Activated CD4-positive, alpha-beta T cell treated with anti-CD3 and anti-CD28 coated beads for 1 hour (primary cell): Measurements from ENCODE around the gene VSX2.
A peak's percentile ranks its signal among the peaks of the same experiment; 100 is the strongest.

Experiments used
- DNase-seq: peaks from one replicate; pipeline ENCODE4 v3.0.0-alpha.2; 2020

The VSX2 gene

DNA sequence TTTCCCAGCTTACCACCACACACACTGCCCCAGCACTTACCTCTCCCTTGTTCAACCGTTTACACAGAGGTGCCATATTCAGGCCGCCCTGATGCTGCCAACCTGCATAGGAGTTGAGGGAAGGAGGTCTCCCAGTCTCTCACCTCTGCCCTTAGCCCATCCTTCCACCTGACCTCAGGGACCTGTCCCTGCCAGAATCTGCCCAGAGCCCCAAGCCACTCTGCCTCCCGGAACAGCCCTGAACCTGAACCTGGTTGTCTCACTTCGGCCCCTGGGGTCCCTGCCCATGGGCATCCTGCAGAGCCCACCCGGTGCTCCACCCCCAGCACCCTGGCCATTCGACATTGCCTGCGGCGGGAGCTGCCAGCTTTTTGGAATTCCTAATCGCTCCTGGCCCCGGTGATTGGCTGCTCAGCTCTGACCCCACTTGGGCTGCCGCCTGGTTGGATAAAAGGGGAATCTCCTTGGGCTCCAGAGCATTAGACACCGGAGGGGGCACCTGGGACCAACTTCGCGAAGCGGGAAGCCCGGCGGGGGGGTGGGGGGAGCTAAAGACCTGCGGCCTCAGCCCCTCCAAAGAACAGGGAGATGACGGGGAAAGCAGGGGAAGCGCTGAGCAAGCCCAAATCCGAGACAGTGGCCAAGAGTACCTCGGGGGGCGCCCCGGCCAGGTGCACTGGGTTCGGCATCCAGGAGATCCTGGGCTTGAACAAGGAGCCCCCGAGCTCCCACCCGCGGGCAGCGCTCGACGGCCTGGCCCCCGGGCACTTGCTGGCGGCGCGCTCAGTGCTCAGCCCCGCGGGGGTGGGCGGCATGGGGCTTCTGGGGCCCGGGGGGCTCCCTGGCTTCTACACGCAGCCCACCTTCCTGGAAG lies at the start of gene VSX2:
VSX2 (plus strand) TSS at position 476 of the 874 bp plus-strand sequence; CDS start at position 589, 113 bp downstream.
- DNase-seq = no peak

DNA sequence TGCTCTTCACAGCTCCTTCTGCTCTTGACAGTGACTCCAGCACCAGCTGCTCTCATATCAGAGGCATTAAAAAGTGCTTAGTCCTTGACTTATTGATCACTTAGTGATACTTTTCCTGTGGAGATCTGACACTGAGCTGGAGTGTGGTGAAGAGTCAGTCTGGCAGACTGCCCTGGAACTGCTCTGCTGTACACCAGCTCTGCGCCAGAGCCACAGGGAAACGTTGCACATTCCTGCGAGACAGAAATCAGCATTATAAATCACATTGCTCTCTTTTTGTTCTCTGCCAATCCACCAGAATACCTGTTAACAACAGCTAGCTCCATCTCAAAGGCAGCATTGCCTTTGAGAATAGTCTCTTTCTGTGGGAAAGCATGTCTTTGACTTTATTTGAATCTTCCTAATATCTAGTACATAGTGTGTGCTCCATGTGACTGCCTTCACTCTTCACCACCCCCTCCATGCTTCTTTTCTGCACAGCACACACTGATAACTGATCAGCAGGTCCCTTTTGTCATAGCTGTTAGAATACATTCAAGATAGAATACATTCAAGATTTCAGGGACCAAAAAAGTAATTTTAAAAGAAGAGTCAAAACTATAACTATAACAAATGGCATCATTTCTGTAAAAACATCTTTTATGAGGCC lies 48.2 kb upstream of the VSX2 start:
- DNase-seq = no peak

DNA sequence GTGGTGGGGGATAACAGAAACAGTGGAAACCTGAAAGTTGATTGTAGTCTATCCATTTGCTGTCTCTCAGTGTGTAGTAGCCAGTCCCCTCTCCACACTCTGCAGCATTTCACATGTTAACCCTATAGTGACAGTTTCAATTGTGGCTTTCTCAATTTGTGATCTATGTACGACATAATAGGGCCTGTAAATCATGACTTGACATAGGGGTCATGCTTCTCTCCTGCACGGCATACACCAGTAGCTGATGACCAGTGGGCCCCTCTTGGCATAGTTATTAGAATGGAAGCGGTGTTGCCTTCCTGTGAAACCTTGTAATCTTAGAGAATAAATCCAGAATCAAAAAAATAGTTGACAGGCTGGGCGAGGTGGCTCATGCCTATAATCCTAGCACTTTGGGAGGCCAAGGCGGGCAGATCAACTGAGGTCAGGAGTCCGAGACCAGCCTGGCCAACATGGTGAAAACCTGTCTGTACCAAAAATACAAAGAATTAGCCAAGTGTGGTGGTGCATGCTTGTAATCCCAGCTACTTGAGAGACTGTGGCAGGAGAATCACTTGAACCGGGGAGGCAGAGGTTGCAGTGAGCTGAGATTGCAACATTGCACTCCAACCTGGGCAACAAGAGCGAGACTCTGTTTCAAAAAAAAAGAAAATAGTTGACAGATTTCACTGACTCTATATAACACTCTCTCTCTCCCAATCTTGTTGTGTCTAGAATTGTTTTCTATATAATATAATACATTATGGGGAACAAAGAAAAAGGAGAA lies 44.6 kb upstream of the VSX2 start:
- DNase-seq = no peak

GRCh38 chr14:74195623-74196022 lies 43.6 kb upstream of the VSX2 start:
- DNase-seq = no peak

DNA sequence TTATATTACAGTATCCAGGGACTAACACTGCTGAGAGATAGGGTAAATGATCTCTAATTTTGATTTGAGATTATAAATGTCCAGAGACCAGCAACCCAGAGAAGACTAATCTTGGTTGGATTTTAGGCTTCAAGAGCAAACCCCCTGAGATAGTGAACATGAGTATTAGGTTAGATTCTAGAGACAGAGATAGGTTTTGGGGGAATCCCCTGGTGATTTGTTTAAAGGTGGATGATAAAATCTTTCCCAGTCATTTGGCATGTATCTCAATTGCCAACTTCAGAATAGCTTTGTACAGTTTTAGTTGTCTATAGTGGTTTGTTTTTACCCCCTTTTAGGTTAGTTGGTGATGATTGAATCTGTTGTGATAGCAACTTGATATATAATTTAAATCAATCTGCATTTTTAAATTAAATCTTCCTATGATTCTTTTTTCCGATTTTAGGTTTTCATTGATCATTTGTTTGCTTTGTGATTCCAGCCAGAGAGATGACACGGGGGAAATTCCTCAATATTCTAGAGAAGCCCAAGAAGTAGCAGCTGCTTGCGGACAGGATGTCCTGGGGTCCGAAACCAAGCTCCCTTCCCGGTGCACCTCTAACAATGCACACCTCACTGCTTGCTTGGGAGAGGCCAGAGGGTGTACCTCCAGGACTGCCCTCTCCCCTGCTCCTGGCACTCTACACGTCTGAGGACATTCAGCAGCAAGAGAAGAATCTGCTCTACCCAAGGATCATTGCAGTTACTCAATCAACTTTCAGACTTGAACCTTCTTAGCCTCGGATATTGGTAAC lies 40.6 kb upstream of the VSX2 start:
- DNase-seq = no peak

GRCh38 chr14:74202113-74202512 lies 37.1 kb upstream of the VSX2 start:
- DNase-seq = no peak

GRCh38 chr14:74203639-74204038 lies 35.6 kb upstream of the VSX2 start:
- no peak for DNase-seq

DNA sequence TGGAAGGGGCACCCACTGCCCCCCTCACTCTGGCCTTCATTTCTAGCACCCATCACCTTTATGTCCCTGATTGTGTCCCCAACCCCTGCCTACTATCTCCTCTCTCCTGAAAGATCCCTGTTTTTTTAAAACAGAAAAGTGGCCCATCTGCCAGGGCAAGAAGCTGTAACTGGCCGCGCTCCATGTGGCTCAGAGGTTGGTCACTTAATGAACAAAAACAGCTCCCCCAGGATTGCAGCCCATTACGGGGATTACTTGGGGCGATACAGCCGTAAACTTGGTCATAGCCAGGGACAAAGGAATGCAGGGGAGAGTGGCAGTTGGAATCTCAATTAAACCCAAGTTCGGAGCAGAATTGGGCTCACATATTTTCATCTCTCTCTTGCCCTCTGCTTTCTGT lies 34.8 kb upstream of the VSX2 start:
- DNase-seq = no peak

GRCh38 chr14:74205882-74206281 lies 33.4 kb upstream of the VSX2 start:
- no peak for DNase-seq

DNA sequence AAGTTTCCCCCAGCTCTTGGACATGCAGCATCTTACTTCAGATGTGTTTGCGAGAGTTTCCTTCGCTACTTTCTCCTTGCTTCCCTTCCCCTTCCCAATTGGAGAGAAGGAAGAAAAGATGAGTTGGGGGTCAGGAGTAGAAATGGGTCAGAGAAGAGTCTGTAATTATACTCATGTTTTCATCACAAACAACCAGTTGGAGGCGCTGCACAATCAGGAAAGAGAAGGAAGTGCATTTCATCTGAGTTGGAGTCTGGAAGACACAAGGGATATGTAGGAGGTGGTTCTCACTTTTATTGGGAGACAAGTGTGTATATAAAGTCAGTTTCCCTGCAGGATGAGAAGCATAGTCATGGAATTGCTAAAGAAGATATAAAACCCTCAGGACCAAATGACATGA lies 31.3 kb upstream of the VSX2 start:
- no peak for DNase-seq

DNA sequence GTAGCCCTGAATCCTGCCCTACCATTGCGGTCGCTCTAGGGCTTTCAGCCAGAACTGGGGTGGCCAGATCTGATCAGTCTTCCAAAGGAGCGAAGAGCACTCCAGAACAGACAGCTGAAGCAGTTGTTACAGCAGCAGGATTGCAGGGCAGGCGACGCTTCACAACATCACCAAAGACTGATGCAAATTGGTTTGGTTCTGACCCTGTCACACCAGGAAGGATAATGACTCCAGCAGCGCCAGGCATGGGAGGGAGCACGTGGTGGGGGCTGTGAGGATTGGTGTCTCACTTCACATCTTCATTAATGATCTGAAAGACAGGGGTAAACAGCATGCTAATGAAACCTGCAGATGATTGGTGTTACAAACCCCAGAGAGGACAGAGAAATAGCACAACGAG lies 30.6 kb upstream of the VSX2 start:
- DNase-seq = no peak

DNA sequence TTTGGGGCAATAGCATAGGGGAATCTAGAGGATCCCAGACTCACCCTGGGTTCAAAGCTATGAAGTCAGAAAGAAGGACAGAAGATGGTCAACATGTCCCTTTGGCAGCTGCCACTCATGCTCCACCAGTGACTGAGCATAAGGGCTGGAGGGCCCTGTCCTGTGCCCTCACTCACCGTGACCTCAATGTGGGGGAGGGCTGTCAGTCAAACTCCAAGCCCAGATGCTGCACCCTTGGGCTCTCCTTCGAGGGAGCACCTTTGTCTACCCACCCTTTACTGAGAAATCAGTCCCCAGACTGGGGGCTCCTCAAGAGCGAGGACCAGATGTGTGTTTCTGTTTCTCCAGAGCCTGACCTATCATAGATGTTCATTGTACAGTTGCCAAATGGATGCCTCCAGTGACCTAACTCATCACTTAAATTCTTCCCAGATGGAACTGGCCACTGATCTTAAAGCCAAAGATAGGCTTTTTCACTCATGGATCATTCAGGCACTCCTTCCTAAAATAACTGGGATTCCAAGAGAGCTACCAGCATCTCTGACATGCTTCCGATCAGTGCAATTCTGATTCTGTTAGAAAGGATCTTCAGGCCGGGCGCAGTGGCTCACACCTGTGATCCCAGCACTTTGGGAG lies 27.2 kb upstream of the VSX2 start:
- no peak for DNase-seq

GRCh38 chr14:74213907-74214803 lies 25.1 kb upstream of the VSX2 start:
- DNase-seq = no peak

DNA sequence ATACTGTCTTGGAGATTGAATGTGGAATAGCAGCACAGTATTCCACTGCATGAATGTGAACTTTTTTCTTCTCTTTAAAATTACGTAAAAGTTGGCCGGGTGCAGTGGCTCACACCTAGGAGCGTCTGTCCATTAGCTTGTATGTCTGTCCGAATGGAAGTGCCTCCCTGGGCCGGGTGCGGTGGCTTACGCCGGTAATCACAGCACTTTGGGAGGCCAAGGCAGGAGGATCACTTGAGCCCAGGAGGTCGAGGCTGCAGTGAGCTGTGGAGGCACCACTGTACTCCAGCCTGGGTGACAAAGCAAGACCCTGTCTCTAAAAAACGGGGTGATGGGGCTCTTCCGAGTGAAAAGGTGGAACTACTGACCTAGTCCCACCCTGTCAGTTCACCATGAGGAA lies 22.6 kb upstream of the VSX2 start:
- no peak for DNase-seq

DNA sequence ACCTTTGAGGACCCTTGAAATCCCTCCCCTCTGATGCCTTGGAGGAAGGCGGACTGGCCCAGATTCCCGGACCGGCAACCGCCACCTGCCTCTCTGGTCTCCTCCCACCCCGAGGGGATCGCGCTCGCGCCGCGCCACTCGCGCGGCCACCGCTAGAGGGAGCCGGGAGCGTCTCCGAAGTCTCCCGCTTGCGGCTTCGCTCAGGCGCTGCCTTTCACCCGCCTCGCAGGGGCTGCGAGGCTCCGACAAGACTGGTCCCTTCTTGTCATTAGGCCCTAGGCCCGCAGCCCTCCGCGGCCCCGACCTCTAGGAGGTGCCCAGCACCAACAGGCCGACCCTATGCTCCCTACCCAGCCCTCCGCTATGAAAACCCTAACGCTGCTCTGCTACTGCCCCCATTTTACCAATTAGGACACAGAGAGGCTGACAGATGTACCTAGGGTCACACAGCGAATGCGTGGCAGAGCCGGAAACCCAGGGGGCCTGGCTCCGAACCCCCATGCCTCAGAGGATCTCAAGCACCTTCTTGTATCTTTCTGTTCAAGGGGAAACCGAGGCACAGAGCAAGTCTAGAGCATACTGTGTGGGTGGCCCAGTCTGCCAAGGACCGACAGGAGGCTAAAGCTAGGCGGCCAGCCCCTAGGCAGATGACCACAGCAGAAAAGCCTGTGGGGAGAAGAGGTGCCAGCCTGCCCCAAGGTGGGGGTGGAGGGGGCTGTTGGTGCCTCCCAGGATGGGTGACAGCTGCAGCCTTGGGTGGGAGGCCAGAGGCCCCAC lies 21.4 kb upstream of the VSX2 start:
- peak; percentile 64 for DNase-seq

DNA sequence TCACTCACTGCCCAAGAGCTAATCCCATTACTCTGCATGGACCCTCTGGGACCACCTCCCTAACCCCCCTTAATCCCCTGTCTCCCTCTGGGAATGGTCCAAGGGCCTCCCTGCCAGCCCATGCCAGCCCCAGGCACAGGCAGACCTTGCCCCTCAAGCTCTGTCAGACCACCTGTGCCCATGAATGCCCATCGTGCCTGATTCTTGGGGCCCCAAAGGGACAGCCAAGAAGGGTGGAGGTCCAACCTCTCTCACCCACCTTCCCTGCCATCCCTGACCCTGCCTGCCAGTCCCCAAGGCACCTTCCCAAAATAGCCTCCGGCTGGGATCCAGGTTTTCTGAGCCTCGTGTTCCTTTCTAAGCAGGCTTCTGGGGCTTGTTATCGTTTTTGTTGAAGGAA lies 20.8 kb upstream of the VSX2 start:
- no peak for DNase-seq

- no peak for DNase-seq
Observed at GRCh38 chr14:74219277-74220205, 19.7 kb upstream of the VSX2 start.

- no peak for DNase-seq
Observed at GRCh38 chr14:74220991-74221390, 18.3 kb upstream of the VSX2 start.

DNA sequence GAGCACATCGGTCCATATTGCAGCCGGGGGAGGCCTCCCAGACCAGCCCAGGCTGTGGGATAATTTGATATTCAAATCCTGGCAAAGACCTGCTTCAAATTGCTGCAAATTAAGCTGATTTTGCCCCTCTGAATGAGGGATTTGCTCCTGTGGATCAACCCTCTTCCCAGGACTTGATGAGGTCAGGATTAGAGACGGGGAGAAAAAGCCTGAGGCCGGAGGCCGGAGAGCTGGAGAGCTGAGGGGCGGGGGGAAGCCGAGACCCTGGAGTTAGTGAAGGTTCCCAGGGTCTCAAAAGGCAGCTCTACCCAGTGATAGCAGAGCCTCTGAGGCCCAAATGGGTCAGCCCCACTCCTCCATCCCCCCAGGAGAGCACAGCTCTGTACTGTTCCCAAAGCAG lies 17.5 kb upstream of the VSX2 start:
- no peak for DNase-seq
